ENCODE data around the gene FLNB. TPM values are rescaled to one million over a fixed set of nuclear protein-coding genes. Genes with fewer than 3 reads are reported as not detected.
A peak's percentile ranks its signal among the peaks of the same experiment; 100 is the strongest.

FLNB gene
- total and polyA plus RNA-seq, 8 donors = 38.2 to 204 (median 85.9) TPM

DNA sequence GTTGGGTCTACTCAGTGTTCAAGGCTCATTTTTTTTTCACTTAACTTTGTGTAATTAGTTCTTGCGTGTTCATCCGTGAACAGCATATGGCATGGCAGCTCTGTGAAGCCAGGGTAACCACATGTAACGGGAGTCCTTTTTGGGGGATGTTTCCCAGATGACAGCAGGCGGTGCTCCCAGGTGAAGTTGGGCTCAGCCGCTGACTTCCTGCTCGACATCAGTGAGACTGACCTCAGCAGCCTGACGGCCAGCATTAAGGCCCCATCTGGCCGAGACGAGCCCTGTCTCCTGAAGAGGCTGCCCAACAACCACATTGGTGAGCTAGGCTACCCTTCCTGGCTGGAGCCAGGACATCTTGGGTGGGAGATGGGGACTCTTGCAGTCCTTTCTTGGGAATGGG, 139.8 kb downstream of the FLNB start:
- no peak for TF ChIP-seq POLR2A (IDR thresholded peaks at IDR 0.05)
- no peak for TF ChIP-seq POLR2AphosphoS5 (IDR thresholded peaks at IDR 0.05)
- TF ChIP-seq EP300 (IDR thresholded peaks at IDR 0.05) = no peak
- TF ChIP-seq CTCF (IDR thresholded peaks at IDR 0.05) = no peak
- H3K27ac ChIP-seq = no peak overlapping the region
- WGBS, 5 donors = 96 to 98% (median 97%) methylated on average over 9 of the region's 9 CpGs
- no peaks in the 10 kb centered on the region for H3K27me3 ChIP-seq
- intact Hi-C loops (cut with DNase I; ENCODE audit: low total_unique reads) = no loop called here
- peaks cover 8 to 40% (median 20%) of the 10 kb centered on the region in 4 donors for H3K4me1 ChIP-seq
- DNase-seq = no peak
- no peak overlapping the region for H3K4me3 ChIP-seq
- H3K36me3 ChIP-seq = peaks cover 53 to 97% (median 94%) of the 10 kb centered on the region in 4 donors
- H3K9me3 ChIP-seq = no peaks in the 10 kb centered on the region

GRCh38 chr3:58150130-58150809, 142.0 kb downstream of the FLNB start:
- H3K4me3 ChIP-seq = no peak overlapping the region
- TF ChIP-seq EP300 (IDR thresholded peaks at IDR 0.05) (no peak), POLR2AphosphoS5 (IDR thresholded peaks at IDR 0.05) (no peak), POLR2A (IDR thresholded peaks at IDR 0.05) (no peak), CTCF (IDR thresholded peaks at IDR 0.05) (no peak)
- peaks cover 64 to 100% (median 98%) of the 10 kb centered on the region in 4 donors for H3K36me3 ChIP-seq
- WGBS, 5 donors = 73 to 87% (median 82%) methylated on average over 14 of the region's 14 CpGs
- intact Hi-C loops (cut with DNase I; ENCODE audit: low total_unique reads) = no loop called here
- H3K27ac ChIP-seq = peak overlapping the region in 2 of 5 donors; percentile 25 to 30
- no peaks in the 10 kb centered on the region for H3K9me3 ChIP-seq
- H3K4me1 ChIP-seq = peaks cover 0 to 26% (median 2%) of the 10 kb centered on the region in 4 donors
- no peak for DNase-seq
- H3K27me3 ChIP-seq = no peaks in the 10 kb centered on the region

GRCh38 chr3:58150810-58151199, 142.6 kb downstream of the FLNB start:
- Histone ChIP-seq H3K4me1 (peaks cover 0 to 21% (median 0%) of the 10 kb centered on the region in 4 donors), H3K4me3 (no peak overlapping the region), H3K27ac (peak overlapping the region in 2 of 5 donors; percentile 30), H3K27me3 (no peaks in the 10 kb centered on the region), H3K36me3 (peaks cover 67 to 100% (median 98%) of the 10 kb centered on the region in 4 donors), H3K9me3 (no peaks in the 10 kb centered on the region)
- TF ChIP-seq CTCF (IDR thresholded peaks at IDR 0.05) (no peak), POLR2AphosphoS5 (IDR thresholded peaks at IDR 0.05) (no peak), EP300 (IDR thresholded peaks at IDR 0.05) (no peak), POLR2A (IDR thresholded peaks at IDR 0.05) (no peak)
- intact Hi-C loops (cut with DNase I; ENCODE audit: low total_unique reads) = no loop called here
- DNase-seq = no peak
- WGBS, 5 donors = 77 to 87% (median 85%) methylated on average over 13 of the region's 13 CpGs

DNA sequence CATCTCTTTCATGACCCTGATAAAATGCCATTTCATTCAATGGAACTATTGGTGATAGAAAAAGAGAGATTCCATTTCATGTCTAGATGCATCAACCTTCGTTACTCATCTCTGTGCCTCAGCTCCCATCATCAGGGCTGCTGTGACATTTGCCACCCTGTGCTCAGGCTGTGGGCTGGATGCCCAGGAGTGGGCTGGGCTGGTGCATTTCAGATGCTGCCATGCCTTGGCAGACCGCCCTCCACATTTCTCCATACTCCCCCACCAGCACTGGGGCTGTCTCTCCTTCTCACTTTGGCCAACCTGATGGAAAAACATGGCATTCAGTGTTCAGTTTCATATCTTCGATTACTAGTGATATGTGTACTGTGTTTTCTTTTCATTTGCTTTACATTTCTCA, 143.4 kb downstream of the FLNB start:
- H3K27me3 ChIP-seq = no peaks in the 10 kb centered on the region
- H3K9me3 ChIP-seq = no peaks in the 10 kb centered on the region
- no peak overlapping the region for H3K4me3 ChIP-seq
- whole genome bisulfite sequencing, 5 donors = 50 to 84% (median 62%) methylated on average over 3 of the region's 3 CpGs
- peaks cover 0 to 19% (median 1%) of the 10 kb centered on the region in 4 donors for H3K4me1 ChIP-seq
- TF ChIP-seq EP300 (IDR thresholded peaks at IDR 0.05) = no peak
- no peak for TF ChIP-seq POLR2A (IDR thresholded peaks at IDR 0.05)
- TF ChIP-seq POLR2AphosphoS5 (IDR thresholded peaks at IDR 0.05) = no peak
- no peak for TF ChIP-seq CTCF (IDR thresholded peaks at IDR 0.05)
- DNase-seq = peak in 1 of 2 donors; percentile 45
- intact Hi-C loops (cut with DNase I; ENCODE audit: low total_unique reads) = no loop called here
- peaks cover 66 to 100% (median 98%) of the 10 kb centered on the region in 4 donors for H3K36me3 ChIP-seq
- H3K27ac ChIP-seq = peak overlapping the region in 1 of 5 donors; percentile 30
